ENCODE data around the gene WDR12.

The WDR12 gene

DNA sequence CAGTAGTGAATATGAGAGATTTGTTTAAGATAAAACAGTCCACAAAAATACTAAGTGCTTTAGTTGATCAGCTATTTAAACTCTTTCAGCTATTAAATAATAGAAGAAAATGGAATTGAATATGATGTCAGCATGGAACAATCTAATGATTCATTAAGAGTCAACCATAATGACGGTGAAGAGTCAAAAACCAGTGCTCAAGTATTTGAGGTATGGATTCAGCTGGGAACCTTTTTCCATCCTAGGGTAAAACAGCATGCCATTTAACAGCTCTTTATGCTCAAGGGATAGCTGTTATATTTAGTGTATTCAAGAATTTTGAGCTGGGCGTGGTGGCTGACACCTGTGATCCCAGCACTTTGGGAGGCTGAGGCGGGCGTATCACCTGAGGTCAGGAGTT, 30.3 kb upstream of the WDR12 start:
- peaks cover 15% of the 10 kb centered on the region for H3K36me3 ChIP-seq (ENCODE audit: insufficient read depth, low read length)
- H3K79me2 ChIP-seq (ENCODE audit: insufficient read depth, low read length), result no peaks in the 10 kb centered on the region
- no peaks in the 10 kb centered on the region for H3K27me3 ChIP-seq (ENCODE audit: insufficient read depth, low read length)
- H3K9me2 ChIP-seq (ENCODE audit: low read depth, low read length), result no peaks in the 10 kb centered on the region
- H3K9me3 ChIP-seq (ENCODE audit: low read length), result no peaks in the 10 kb centered on the region
- no peak overlapping the region for H2AFZ ChIP-seq (ENCODE audit: low read length)
- H4K20me1 ChIP-seq (ENCODE audit: insufficient read depth, low read length), result no peaks in the 10 kb centered on the region
- H3K4me3 ChIP-seq (ENCODE audit: low read depth, low read length, poor library complexity, severe bottlenecking), result no peak overlapping the region
- no peaks in the 10 kb centered on the region for H3F3A ChIP-seq (ENCODE audit: insufficient read depth, low read length)
- H3K4me1 ChIP-seq (ENCODE audit: insufficient read depth, low read length, severe bottlenecking), result no peaks in the 10 kb centered on the region
- H3K4me2 ChIP-seq (ENCODE audit: low read length), result no peak overlapping the region
- TF ChIP-seq, protein P1, sequence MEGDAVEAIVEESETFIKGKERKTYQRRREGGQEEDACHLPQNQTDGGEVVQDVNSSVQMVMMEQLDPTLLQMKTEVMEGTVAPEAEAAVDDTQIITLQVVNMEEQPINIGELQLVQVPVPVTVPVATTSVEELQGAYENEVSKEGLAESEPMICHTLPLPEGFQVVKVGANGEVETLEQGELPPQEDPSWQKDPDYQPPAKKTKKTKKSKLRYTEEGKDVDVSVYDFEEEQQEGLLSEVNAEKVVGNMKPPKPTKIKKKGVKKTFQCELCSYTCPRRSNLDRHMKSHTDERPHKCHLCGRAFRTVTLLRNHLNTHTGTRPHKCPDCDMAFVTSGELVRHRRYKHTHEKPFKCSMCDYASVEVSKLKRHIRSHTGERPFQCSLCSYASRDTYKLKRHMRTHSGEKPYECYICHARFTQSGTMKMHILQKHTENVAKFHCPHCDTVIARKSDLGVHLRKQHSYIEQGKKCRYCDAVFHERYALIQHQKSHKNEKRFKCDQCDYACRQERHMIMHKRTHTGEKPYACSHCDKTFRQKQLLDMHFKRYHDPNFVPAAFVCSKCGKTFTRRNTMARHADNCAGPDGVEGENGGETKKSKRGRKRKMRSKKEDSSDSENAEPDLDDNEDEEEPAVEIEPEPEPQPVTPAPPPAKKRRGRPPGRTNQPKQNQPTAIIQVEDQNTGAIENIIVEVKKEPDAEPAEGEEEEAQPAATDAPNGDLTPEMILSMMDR (IDR thresholded peaks at IDR 0.05; ENCODE audit: low read length), result no peak
- TF ChIP-seq EZH2 (IDR thresholded peaks at IDR 0.05; ENCODE audit: borderline replicate concordance, low read length), result no peak
- H3K27ac ChIP-seq (ENCODE audit: low read depth, low read length, poor library complexity, severe bottlenecking), result no peak overlapping the region
- no peak overlapping the region for H3K9ac ChIP-seq (ENCODE audit: low read length)

DNA sequence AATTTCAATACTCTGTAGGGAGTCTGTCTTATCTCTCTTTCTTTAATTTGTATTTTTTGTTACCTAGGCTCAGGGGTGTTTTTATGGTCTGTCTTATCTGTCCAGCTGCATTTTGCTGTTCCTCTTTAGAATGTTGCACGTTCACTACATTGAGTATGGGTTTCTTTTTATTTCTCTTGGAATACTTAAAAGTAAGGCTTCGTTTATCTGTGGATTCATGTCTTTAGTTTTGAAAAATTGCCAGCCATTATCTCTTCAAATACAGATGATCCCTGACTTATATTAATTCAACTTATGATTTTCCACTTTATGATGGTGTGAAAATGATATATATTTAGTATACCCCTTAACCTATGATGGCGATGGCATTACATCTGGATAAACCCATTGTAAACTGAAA, 27.5 kb upstream of the WDR12 start:
- Histone ChIP-seq H4K20me1 (ENCODE audit: insufficient read depth, low read length) (no peaks in the 10 kb centered on the region), H3K36me3 (ENCODE audit: insufficient read depth, low read length) (peaks cover 7% of the 10 kb centered on the region; the same call in 1 of the 2 replicates), H3K9me2 (ENCODE audit: low read depth, low read length) (no peaks in the 10 kb centered on the region), H3F3A (ENCODE audit: insufficient read depth, low read length) (no peaks in the 10 kb centered on the region), H2AFZ (ENCODE audit: low read length) (no peak overlapping the region), H3K9me3 (ENCODE audit: low read length) (no peaks in the 10 kb centered on the region), H3K4me1 (ENCODE audit: insufficient read depth, low read length, severe bottlenecking) (no peaks in the 10 kb centered on the region), H3K79me2 (ENCODE audit: insufficient read depth, low read length) (no peaks in the 10 kb centered on the region), H3K27ac (ENCODE audit: low read depth, low read length, poor library complexity, severe bottlenecking) (no peak overlapping the region), H3K4me2 (ENCODE audit: low read length) (no peak overlapping the region), H3K4me3 (ENCODE audit: low read depth, low read length, poor library complexity, severe bottlenecking) (no peak overlapping the region), H3K27me3 (ENCODE audit: insufficient read depth, low read length) (no peaks in the 10 kb centered on the region), H3K9ac (ENCODE audit: low read length) (no peak overlapping the region)
- TF ChIP-seq, protein P1 (IDR thresholded peaks at IDR 0.05; ENCODE audit: low read length), result no peak
- TF ChIP-seq EZH2 (IDR thresholded peaks at IDR 0.05; ENCODE audit: borderline replicate concordance, low read length), result no peak

DNA sequence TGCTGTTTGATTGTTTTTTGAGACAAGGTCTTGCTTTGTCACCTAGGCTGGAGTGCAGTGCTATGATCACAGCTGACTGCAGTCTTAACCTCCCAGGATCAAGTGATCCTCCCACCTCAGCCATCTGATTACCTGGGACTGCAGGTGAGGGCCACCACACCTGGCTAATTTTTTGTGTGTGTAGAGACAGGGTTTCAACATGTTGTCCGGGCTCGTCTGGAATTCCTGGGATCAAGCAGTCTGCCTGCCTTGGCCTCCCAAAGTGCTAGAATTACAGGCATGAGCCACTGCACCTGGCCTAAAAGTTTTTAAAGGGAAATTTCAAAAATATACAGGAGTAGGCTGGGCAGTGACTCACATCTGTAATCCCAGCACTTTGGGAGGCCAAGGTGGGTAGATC, 23.0 kb upstream of the WDR12 start:
- H3K9ac ChIP-seq (ENCODE audit: low read length), result no peak overlapping the region
- H3K27me3 ChIP-seq (ENCODE audit: insufficient read depth, low read length), result no peaks in the 10 kb centered on the region
- no peaks in the 10 kb centered on the region for H3K79me2 ChIP-seq (ENCODE audit: insufficient read depth, low read length)
- no peak for TF ChIP-seq EZH2 (IDR thresholded peaks at IDR 0.05; ENCODE audit: borderline replicate concordance, low read length)
- TF ChIP-seq, protein P1 (IDR thresholded peaks at IDR 0.05; ENCODE audit: low read length), result no peak
- no peaks in the 10 kb centered on the region for H3K9me2 ChIP-seq (ENCODE audit: low read depth, low read length)
- H3K4me1 ChIP-seq (ENCODE audit: insufficient read depth, low read length, severe bottlenecking), result no peaks in the 10 kb centered on the region
- no peak overlapping the region for H3K4me3 ChIP-seq (ENCODE audit: low read depth, low read length, poor library complexity, severe bottlenecking)
- H3F3A ChIP-seq (ENCODE audit: insufficient read depth, low read length), result no peaks in the 10 kb centered on the region
- H3K27ac ChIP-seq (ENCODE audit: low read depth, low read length, poor library complexity, severe bottlenecking), result no peak overlapping the region
- H3K9me3 ChIP-seq (ENCODE audit: low read length), result no peaks in the 10 kb centered on the region
- no peaks in the 10 kb centered on the region for H4K20me1 ChIP-seq (ENCODE audit: insufficient read depth, low read length)
- peaks cover 7% of the 10 kb centered on the region; the same call in 1 of the 2 replicates for H3K36me3 ChIP-seq (ENCODE audit: insufficient read depth, low read length)
- no peak overlapping the region for H3K4me2 ChIP-seq (ENCODE audit: low read length)
- no peak overlapping the region for H2AFZ ChIP-seq (ENCODE audit: low read length)
